NCI-H128 (cell line): Measurements from ENCODE around the gene MPEG1.

Experiments used
- DNase-seq: peaks from one replicate; lab custom pipeline; 2025; ENCODE audit not compliant: unreplicated experiment; lab: John Stamatoyannopoulos, UW

The MPEG1 gene

GRCh38 chr11:59191095-59191494, 21.6 kb downstream of the MPEG1 start:
- no peak for DNase-seq

GRCh38 chr11:59189986-59190385, 22.7 kb downstream of the MPEG1 start:
- DNase-seq = no peak

- DNase-seq = no peak
Observed at GRCh38 chr11:59188954-59189353, 23.8 kb downstream of the MPEG1 start.

GRCh38 chr11:59187587-59187986, 25.1 kb downstream of the MPEG1 start:
- DNase-seq = no peak

- DNase-seq = no peak
Observed at GRCh38 chr11:59187035-59187434, 25.7 kb downstream of the MPEG1 start.

GRCh38 chr11:59186130-59186594, 26.6 kb downstream of the MPEG1 start:
- no peak for DNase-seq

GRCh38 chr11:59185386-59185945, 27.3 kb downstream of the MPEG1 start:
- DNase-seq = no peak

GRCh38 chr11:59184691-59185339, 27.9 kb downstream of the MPEG1 start:
- DNase-seq = no peak

- no peak for DNase-seq
Observed at GRCh38 chr11:59183771-59184170, 29.0 kb downstream of the MPEG1 start.

GRCh38 chr11:59182457-59183151, 30.1 kb downstream of the MPEG1 start:
- DNase-seq = no peak

- no peak for DNase-seq
Observed at GRCh38 chr11:59181746-59182456, 30.8 kb downstream of the MPEG1 start.

GRCh38 chr11:59180907-59181306, 31.8 kb downstream of the MPEG1 start:
- no peak for DNase-seq

- DNase-seq = no peak
Observed at GRCh38 chr11:59180168-59180776, 32.5 kb downstream of the MPEG1 start.

- DNase-seq = no peak
Observed at GRCh38 chr11:59179121-59179520, 33.6 kb downstream of the MPEG1 start.

- DNase-seq = no peak
Observed at GRCh38 chr11:59178402-59178801, 34.3 kb downstream of the MPEG1 start.

- DNase-seq = no peak
Observed at GRCh38 chr11:59176330-59176729, 36.4 kb downstream of the MPEG1 start.

GRCh38 chr11:59175091-59175501, 37.6 kb downstream of the MPEG1 start:
- no peak for DNase-seq

- no peak for DNase-seq
Observed at GRCh38 chr11:59174664-59175033, 38.1 kb downstream of the MPEG1 start.

- DNase-seq = no peak
Observed at GRCh38 chr11:59173964-59174663, 38.6 kb downstream of the MPEG1 start.

GRCh38 chr11:59173080-59173963, 39.4 kb downstream of the MPEG1 start:
- DNase-seq = no peak
